Rectal smooth muscle tissue (tissue), 1 donor: Measurements from ENCODE around the gene PLA2G4F.

Experiments
- H3K27ac ChIP-seq: one replicate; pipeline ENCODE4 v1.7.0; 2013; ENCODE audit warnings: low read depth, low read length, inconsistent platforms
- H3K27me3 ChIP-seq: one replicate; pipeline ENCODE4 v1.7.0; 2013; ENCODE audit warnings: low read length; ENCODE audit not compliant: control insufficient read depth, insufficient read depth
- H3K36me3 ChIP-seq: one replicate; pipeline ENCODE4 v1.7.0; 2013; ENCODE audit warnings: low read length; ENCODE audit not compliant: control insufficient read depth, insufficient read depth
- H3K4me1 ChIP-seq: one replicate; pipeline ENCODE4 v1.7.0; 2013; ENCODE audit warnings: low read length; ENCODE audit not compliant: control insufficient read depth, insufficient read depth
- H3K4me3 ChIP-seq: one replicate; pipeline ENCODE4 v1.7.0; 2013; ENCODE audit warnings: low read length
- H3K9ac ChIP-seq: one replicate; pipeline ENCODE4 v1.7.0; 2013; ENCODE audit warnings: low read length

Gene PLA2G4F

GRCh38 chr15:42159381-42160015 is 3.1 kb upstream of the PLA2G4F start:
- Histone ChIP-seq H3K4me3 (no peak overlapping the region), H3K4me1 (no peaks in the 10 kb centered on the region), H3K9ac (no peak overlapping the region), H3K27me3 (no peaks in the 10 kb centered on the region), H3K36me3 (peaks cover 35% of the 10 kb centered on the region), H3K27ac (no peak overlapping the region)

GRCh38 chr15:42158941-42159340 is 2.5 kb upstream of the PLA2G4F start:
- Histone ChIP-seq H3K27ac (no peak overlapping the region), H3K27me3 (no peaks in the 10 kb centered on the region), H3K36me3 (peaks cover 29% of the 10 kb centered on the region), H3K9ac (no peak overlapping the region), H3K4me3 (no peak overlapping the region), H3K4me1 (no peaks in the 10 kb centered on the region)

- no peaks in the 10 kb centered on the region for H3K4me1 ChIP-seq
- H3K36me3 ChIP-seq: peaks cover 21% of the 10 kb centered on the region
- no peaks in the 10 kb centered on the region for H3K27me3 ChIP-seq
- no peak overlapping the region for H3K4me3 ChIP-seq
- no peak overlapping the region for H3K9ac ChIP-seq
- no peak overlapping the region for H3K27ac ChIP-seq
Observed at GRCh38 chr15:42157981-42158765, 1.7 kb upstream of the PLA2G4F start.

GRCh38 chr15:42157381-42157780 is 945 bp upstream of the PLA2G4F start:
- no peak overlapping the region for H3K4me3 ChIP-seq
- H3K36me3 ChIP-seq: peaks cover 15% of the 10 kb centered on the region
- no peak overlapping the region for H3K27ac ChIP-seq
- no peaks in the 10 kb centered on the region for H3K4me1 ChIP-seq
- H3K27me3 ChIP-seq: no peaks in the 10 kb centered on the region
- no peak overlapping the region for H3K9ac ChIP-seq

- Histone ChIP-seq H3K36me3 (peaks cover 7% of the 10 kb centered on the region), H3K9ac (no peak overlapping the region), H3K27me3 (no peaks in the 10 kb centered on the region), H3K4me1 (no peaks in the 10 kb centered on the region), H3K27ac (no peak overlapping the region), H3K4me3 (peak overlapping the region; percentile 46)
Observed at GRCh38 chr15:42155546-42156242, 742 bp downstream of the PLA2G4F start.

- Histone ChIP-seq H3K4me1 (no peaks in the 10 kb centered on the region), H3K4me3 (no peak overlapping the region), H3K9ac (no peak overlapping the region), H3K27me3 (no peaks in the 10 kb centered on the region), H3K27ac (no peak overlapping the region), H3K36me3 (peaks cover 7% of the 10 kb centered on the region)
Observed at GRCh38 chr15:42154956-42155355, 1.5 kb downstream of the PLA2G4F start.

- Histone ChIP-seq H3K27me3 (no peaks in the 10 kb centered on the region), H3K36me3 (peaks cover 4% of the 10 kb centered on the region), H3K27ac (no peak overlapping the region), H3K4me1 (no peaks in the 10 kb centered on the region), H3K9ac (no peak overlapping the region), H3K4me3 (no peak overlapping the region)
Observed at GRCh38 chr15:42154212-42154941, 2.1 kb downstream of the PLA2G4F start.

- Histone ChIP-seq H3K9ac (no peak overlapping the region), H3K4me3 (no peak overlapping the region), H3K36me3 (no peaks in the 10 kb centered on the region), H3K27ac (no peak overlapping the region), H3K27me3 (no peaks in the 10 kb centered on the region), H3K4me1 (no peaks in the 10 kb centered on the region)
Observed at GRCh38 chr15:42153874-42154211, 2.6 kb downstream of the PLA2G4F start.

- Histone ChIP-seq H3K9ac (no peak overlapping the region), H3K27me3 (no peaks in the 10 kb centered on the region), H3K4me1 (no peaks in the 10 kb centered on the region), H3K4me3 (no peak overlapping the region), H3K36me3 (no peaks in the 10 kb centered on the region), H3K27ac (no peak overlapping the region)
Observed at GRCh38 chr15:42152921-42153698, 3.3 kb downstream of the PLA2G4F start.

- Histone ChIP-seq H3K27ac (no peak overlapping the region), H3K9ac (no peak overlapping the region), H3K4me1 (no peaks in the 10 kb centered on the region), H3K4me3 (no peak overlapping the region), H3K36me3 (no peaks in the 10 kb centered on the region), H3K27me3 (no peaks in the 10 kb centered on the region)
Observed at GRCh38 chr15:42152196-42152920, 4.1 kb downstream of the PLA2G4F start.

- Histone ChIP-seq H3K4me3 (no peak overlapping the region), H3K27me3 (no peaks in the 10 kb centered on the region), H3K9ac (no peak overlapping the region)
Observed at GRCh38 chr15:42151736-42152135, 4.7 kb downstream of the PLA2G4F start.

More at GRCh38 chr15:42151736-42152135, 4.7 kb downstream of the PLA2G4F start:
- Histone ChIP-seq H3K36me3 (no peaks in the 10 kb centered on the region), H3K27ac (no peak overlapping the region), H3K4me1 (no peaks in the 10 kb centered on the region)
